Measurements from ENCODE around the gene EPHA5.

The EPHA5 gene

DNA sequence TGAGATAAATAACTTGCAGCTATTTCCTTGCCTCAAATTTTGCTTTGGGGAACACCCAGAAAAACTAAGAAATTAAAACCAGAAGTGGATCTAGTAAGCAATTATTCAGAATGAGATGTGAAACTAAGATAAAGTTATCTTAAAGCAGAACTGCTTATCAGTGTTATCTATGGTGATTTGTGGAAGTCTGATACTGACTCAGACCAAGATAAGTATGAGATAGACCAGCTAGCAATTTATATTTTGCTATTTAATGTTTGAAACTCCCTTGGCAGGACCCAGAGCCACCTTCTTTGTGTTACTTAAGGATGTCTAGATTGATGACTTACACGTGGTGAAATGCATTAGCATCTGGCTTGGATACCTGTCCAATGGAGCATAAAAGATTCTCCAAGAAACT, 368.1 kb downstream of the EPHA5 start:
- no peak overlapping the region for H3K4me3 ChIP-seq (ENCODE audit: low read depth, low read length)
- TF ChIP-seq, protein P1, sequence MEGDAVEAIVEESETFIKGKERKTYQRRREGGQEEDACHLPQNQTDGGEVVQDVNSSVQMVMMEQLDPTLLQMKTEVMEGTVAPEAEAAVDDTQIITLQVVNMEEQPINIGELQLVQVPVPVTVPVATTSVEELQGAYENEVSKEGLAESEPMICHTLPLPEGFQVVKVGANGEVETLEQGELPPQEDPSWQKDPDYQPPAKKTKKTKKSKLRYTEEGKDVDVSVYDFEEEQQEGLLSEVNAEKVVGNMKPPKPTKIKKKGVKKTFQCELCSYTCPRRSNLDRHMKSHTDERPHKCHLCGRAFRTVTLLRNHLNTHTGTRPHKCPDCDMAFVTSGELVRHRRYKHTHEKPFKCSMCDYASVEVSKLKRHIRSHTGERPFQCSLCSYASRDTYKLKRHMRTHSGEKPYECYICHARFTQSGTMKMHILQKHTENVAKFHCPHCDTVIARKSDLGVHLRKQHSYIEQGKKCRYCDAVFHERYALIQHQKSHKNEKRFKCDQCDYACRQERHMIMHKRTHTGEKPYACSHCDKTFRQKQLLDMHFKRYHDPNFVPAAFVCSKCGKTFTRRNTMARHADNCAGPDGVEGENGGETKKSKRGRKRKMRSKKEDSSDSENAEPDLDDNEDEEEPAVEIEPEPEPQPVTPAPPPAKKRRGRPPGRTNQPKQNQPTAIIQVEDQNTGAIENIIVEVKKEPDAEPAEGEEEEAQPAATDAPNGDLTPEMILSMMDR (conservative IDR thresholded peaks at IDR 0.05; ENCODE audit: low read depth, low read length), result no peak
- no peak for DNase-seq (ENCODE audit: low read depth)

DNA sequence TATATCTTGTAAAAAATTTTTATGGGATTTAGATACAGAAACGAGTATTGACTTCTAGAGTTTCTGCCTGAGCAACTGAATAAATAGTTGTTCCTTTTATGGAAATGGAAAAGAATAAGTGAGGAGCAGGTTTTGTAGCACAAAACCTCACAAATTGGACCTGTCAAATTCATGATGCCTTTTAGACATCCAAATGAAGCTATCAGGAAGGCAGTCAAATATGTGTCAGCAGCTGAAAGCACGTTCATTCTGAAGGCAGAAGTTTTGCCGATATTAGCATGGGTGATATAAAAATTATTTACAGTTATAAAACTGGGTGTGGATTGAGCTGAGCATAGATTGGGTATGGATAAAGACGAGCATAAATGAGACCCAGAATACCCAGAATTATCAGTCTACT, 374.0 kb downstream of the EPHA5 start:
- no peak for DNase-seq (ENCODE audit: low read depth)
- H3K4me3 ChIP-seq (ENCODE audit: low read depth, low read length), result no peak overlapping the region
- TF ChIP-seq, protein P1 (conservative IDR thresholded peaks at IDR 0.05; ENCODE audit: low read depth, low read length), result no peak

DNA sequence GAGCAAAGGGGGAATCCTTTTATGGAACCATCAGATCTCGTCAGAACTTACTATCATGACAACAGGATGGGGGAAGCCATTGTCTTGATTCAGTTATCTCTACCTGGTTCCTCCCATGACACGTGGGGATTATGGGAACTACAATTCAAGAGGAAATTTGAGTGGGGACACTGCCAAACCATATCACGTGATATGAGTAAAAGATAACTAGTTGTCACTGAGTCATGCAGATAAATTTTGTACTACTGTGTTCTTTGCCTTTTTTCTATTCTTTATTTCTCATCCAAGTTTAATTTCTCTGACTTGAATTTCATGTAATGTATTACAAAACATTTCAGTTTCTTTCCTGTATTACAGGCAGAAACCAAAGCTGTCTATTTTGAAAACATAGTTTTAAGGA, 383.2 kb downstream of the EPHA5 start:
- DNase-seq (ENCODE audit: low read depth), result no peak
- H3K4me3 ChIP-seq (ENCODE audit: low read depth, low read length), result no peak overlapping the region
- TF ChIP-seq, protein P1 (conservative IDR thresholded peaks at IDR 0.05; ENCODE audit: low read depth, low read length), result no peak
